GM12865 (cell line): ENCODE measurements around the gene LLGL2.

Experiments used
- DNase-seq: peaks from one replicate; pipeline ENCODE4 v3.0.0; 2010; ENCODE audit warnings: low read depth
- H3K4me3 ChIP-seq: 2 replicates; pipeline ENCODE4 v1.5.1; 2011; ENCODE audit warnings: mild to moderate bottlenecking, low read depth, low read length, control low read depth
- TF ChIP-seq, protein P1 (sequence below): IDR thresholded peaks from 2 replicates; pipeline ENCODE4 v1.5.1; 2011; ENCODE audit warnings: low read length, control low read depth, low read depth, inconsistent platforms; ENCODE audit not compliant: insufficient read depth; ENCODE audit errors: missing control alignments

LLGL2 gene

DNA sequence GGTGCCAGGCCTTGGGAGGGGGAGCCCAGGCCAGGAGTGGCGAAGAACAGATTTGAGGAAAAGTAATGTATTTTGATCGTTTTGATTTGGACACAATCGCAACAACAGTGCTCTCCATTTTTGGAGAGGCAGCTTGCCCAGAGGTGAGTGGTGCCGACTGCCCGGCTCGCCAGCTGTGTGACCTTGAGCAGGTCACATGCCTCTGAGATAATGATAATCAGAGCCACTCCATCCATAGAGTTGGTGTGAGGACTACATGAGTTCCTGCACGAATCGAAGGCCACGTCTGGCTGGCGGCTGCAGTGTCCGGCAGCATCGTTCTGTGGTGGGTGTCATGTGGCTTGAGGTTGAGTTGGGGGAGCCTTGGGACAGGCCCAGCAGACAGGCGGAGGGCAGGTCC is 20.7 kb downstream of the LLGL2 start:
- no peak for DNase-seq
- no peak overlapping the region for H3K4me3 ChIP-seq
- TF ChIP-seq, protein P1, sequence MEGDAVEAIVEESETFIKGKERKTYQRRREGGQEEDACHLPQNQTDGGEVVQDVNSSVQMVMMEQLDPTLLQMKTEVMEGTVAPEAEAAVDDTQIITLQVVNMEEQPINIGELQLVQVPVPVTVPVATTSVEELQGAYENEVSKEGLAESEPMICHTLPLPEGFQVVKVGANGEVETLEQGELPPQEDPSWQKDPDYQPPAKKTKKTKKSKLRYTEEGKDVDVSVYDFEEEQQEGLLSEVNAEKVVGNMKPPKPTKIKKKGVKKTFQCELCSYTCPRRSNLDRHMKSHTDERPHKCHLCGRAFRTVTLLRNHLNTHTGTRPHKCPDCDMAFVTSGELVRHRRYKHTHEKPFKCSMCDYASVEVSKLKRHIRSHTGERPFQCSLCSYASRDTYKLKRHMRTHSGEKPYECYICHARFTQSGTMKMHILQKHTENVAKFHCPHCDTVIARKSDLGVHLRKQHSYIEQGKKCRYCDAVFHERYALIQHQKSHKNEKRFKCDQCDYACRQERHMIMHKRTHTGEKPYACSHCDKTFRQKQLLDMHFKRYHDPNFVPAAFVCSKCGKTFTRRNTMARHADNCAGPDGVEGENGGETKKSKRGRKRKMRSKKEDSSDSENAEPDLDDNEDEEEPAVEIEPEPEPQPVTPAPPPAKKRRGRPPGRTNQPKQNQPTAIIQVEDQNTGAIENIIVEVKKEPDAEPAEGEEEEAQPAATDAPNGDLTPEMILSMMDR: no peak

DNA sequence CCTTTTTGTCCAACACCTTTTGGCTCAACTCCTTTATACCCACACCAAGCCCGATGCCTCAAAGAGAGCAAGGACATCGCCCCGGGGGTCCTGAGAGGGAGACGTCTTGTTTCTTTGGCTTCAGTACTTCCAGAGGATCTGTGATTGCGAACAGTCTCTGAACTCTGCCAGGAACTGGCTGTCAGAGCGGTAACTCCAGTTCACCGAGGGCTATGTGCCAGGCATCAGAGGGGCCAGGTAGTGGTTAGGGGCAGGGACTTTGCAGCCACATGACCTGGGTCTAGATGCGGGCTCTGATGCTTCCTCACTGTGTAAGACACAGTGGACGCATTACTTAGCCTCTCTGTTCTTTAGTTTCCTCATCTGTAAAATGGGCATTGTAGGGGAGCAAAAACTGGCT is 21.6 kb downstream of the LLGL2 start:
- TF ChIP-seq, protein P1: no peak
- DNase-seq: no peak
- H3K4me3 ChIP-seq: no peak overlapping the region

DNA sequence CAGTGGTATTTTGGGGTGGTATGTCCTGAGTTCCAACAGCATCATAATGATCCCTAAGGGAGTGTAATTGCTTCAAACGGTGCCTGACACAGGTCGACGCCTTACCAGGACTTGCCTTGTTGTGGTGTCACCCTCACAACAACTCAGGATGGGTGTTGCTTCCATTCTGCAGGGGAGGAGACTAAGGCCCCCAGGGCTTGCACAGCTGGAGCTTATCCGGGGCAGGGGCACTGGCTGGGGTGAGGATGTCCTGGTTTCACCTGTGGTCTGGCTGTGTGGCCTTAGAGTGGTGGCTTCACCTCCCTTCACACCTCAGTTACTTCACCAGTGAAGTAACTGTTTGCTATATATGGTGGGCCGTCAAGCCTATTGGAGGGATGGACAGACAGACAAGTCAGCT is 23.3 kb downstream of the LLGL2 start:
- TF ChIP-seq, protein P1: no peak
- peak; percentile 18 for DNase-seq
- no peak overlapping the region for H3K4me3 ChIP-seq

DNA sequence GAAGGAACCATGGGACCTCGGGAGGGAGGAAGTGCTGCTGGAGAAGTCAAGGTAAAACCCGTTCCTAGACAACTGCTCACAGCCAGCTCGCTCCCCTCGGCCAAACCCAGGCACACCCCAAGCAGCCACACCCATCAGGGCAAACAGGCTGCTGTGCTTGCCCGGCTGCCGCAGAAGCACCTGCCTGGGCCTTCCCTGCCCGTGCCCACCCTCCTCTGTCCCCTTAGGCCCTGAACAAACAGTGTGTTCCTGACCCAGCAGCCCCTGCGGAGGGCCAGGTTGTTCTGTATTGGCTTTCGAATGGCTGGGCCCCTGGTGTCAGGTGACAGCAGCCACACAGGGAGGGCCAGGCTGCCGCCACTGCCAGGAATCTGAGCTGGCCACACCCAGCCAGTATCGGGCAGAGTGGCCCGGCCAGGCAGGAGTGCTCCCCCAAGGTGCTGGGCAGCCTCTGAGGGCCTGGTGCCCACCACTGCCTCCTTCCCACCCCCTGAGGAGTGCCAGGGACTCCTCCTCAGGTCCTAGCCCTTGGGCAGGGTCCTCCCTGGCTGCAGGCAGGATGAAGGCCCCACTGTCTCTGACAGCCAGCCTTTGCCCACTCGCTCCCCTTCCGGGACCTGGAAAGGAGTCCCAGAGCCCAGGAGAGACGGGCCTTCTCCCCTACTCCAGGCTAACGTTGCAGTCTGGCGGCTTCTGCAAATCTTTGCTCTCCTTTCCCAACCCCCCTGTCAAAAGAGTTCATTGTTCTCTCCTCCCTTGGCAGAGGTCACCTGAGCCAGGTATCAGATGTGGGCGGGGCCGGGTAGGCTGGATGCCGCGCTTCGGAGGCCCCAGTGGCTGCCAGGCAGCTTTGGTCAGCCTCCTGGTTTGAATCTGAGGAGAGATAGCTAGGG is 24.0 kb downstream of the LLGL2 start:
- TF ChIP-seq, protein P1: no peak
- H3K4me3 ChIP-seq: no peak overlapping the region
- no peak for DNase-seq

DNA sequence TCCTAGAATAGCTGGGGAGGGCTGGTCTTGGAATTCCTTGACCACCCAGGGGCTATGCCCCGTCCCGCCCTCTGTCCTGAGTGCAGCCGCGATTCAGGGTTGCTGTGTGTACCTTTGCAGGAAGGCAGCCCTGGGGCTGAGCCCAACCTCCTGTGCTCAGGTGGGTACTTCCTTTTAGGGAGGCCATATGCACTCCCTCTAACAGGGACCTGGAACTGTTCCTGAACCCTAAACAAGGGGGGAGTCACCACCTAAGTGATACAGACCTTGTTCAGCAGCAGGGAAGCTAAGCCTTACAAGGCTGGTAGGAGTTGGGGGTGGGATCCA is 24.6 kb downstream of the LLGL2 start:
- no peak for DNase-seq
- no peak overlapping the region for H3K4me3 ChIP-seq
- TF ChIP-seq, protein P1: no peak

DNA sequence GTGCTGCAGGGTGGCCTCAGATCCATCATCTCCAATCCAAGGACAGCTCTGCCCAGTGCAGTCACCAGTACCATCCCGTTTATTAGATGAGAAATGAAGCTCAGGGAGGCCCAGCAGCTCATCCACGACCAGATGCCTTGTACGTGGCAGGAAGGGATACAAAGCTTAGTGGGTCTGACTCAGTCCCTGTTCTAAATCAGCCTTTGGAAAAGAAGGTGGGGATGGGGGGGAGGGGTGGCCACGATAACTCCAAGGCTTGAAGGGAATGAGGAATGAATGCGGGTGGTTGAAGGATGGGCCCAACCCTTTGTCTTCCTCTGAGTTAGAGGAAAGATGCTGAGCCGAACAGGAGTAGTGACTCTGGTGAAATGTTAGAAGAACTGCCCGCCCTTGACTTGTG is 25.8 kb downstream of the LLGL2 start:
- DNase-seq: no peak
- no peak overlapping the region for H3K4me3 ChIP-seq
- TF ChIP-seq, protein P1: no peak
